Esophagus squamous epithelium (tissue), 4 donors: ENCODE data around the gene XRCC4.

ENCODE experiments used
- POLR2A ChIP-seq, 4 donors: fragments of 450-650 bp; IDR thresholded peaks; one replicate each; pipeline ENCODE4 v1.6.1; 2017; ENCODE audit warnings: antibody characterized with exemption in 4 of 4, mild to moderate bottlenecking in 4 of 4, moderate library complexity in 3 of 4
- TF ChIP-seq, protein P1 (sequence below), 6 experiments: fragments of 450-650 bp in 4 of 6; fragments of 200-600 bp in 2 of 6; sonication (generic) in 2 of 6; IDR thresholded peaks; one replicate each; pipeline ENCODE4 v1.5.1; 2016 to 2019; ENCODE audit warnings: antibody characterized with exemption in 6 of 6, mild to moderate bottlenecking in 4 of 6, moderate library complexity in 4 of 6

DNA sequence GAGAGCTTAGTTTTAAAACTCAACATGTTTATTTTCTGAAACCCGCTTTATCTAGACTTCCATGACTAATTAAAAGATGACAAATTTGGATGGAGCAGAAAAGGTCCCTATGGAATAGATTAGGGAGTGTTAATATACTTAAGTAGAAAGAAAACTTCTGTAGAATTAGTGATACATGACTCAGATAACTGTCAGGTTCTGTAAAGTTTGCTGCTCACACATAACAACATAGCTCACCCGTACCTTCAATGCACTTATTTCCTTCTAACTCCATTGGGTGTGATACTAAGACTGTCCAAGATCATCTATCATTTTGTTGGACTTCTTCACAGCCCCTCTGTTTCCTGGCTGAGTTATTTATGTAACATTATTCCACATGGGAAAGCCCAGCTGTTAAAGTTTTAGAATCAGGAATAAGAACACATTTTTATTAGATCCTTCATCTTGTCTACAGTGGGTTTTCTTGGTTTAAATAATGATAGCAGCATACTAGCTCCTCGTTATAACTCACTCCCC, 27.9 kb upstream of the XRCC4 start:
- TF ChIP-seq, protein P1, sequence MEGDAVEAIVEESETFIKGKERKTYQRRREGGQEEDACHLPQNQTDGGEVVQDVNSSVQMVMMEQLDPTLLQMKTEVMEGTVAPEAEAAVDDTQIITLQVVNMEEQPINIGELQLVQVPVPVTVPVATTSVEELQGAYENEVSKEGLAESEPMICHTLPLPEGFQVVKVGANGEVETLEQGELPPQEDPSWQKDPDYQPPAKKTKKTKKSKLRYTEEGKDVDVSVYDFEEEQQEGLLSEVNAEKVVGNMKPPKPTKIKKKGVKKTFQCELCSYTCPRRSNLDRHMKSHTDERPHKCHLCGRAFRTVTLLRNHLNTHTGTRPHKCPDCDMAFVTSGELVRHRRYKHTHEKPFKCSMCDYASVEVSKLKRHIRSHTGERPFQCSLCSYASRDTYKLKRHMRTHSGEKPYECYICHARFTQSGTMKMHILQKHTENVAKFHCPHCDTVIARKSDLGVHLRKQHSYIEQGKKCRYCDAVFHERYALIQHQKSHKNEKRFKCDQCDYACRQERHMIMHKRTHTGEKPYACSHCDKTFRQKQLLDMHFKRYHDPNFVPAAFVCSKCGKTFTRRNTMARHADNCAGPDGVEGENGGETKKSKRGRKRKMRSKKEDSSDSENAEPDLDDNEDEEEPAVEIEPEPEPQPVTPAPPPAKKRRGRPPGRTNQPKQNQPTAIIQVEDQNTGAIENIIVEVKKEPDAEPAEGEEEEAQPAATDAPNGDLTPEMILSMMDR (IDR thresholded peaks at IDR 0.05), result no peak
- no peak for TF ChIP-seq POLR2A (IDR thresholded peaks at IDR 0.05)
